Sigmoid colon (tissue), 7 donors: ENCODE measurements around the gene SIK2. TPM values are rescaled to one million over a fixed set of nuclear protein-coding genes. Genes with fewer than 3 reads are reported as not detected.

Source experiments
- DNase-seq: peaks from one replicate; pipeline ENCODE4 v3.0.0-alpha.2; 2019
- H3K27ac ChIP-seq, 4 donors: fragments of 200-600 bp; sonication (generic); one replicate each; pipeline ENCODE4 v1.5.1; 2016 to 2019; ENCODE audit warnings: mild to moderate bottlenecking in 1 of 4
- H3K27me3 ChIP-seq, 3 donors: fragments of 200-600 bp; sonication (generic); one replicate each; pipeline ENCODE4 v1.5.1; 2019; ENCODE audit warnings: mild to moderate bottlenecking in 1 of 3
- H3K36me3 ChIP-seq, 4 donors: fragments of 200-600 bp; sonication (generic); one replicate each; pipeline ENCODE4 v1.5.1; 2016 to 2019
- H3K4me1 ChIP-seq, 4 donors: fragments of 200-600 bp; sonication (generic); one replicate each; pipeline ENCODE4 v1.5.1; 2017 to 2019
- H3K4me3 ChIP-seq, 4 donors: fragments of 200-600 bp; sonication (generic); one replicate each; pipeline ENCODE4 v1.5.1; 2017 to 2019; ENCODE audit warnings: mild to moderate bottlenecking in 2 of 4, moderate library complexity in 1 of 4
- H3K9me3 ChIP-seq, 4 donors: fragments of 200-600 bp in 3 of 4; sonication (generic) in 3 of 4; one replicate each; pipeline versions ENCODE4 v1.5.1 to v1.6.1; 2013 to 2019
- CTCF ChIP-seq, 4 experiments: fragments of 450-650 bp in 3 of 4; fragments of 200-600 bp in 1 of 4; IDR thresholded peaks; one replicate each; pipeline ENCODE4 v1.5.1; 2016 to 2019; ENCODE audit warnings: antibody characterized with exemption in 4 of 4, mild to moderate bottlenecking in 3 of 4, moderate library complexity in 2 of 4
- EP300 ChIP-seq, 4 donors: sonication (generic); formaldehyde crosslinking; IDR thresholded peaks; one replicate each; pipeline ENCODE4 v1.6.1; 2017; ENCODE audit warnings: antibody characterized with exemption in 4 of 4
- POLR2A ChIP-seq, 2 donors: fragments of 450-650 bp; IDR thresholded peaks; one replicate each; pipeline ENCODE4 v1.6.1; 2016; ENCODE audit warnings: antibody characterized with exemption in 2 of 2, mild to moderate bottlenecking in 2 of 2, moderate library complexity in 2 of 2
- POLR2AphosphoS5 ChIP-seq, 4 donors: sonication (generic); formaldehyde crosslinking; IDR thresholded peaks; one replicate each; pipeline ENCODE4 v1.6.1; 2017; ENCODE audit warnings: antibody characterized with exemption in 4 of 4
- WGBS, 2 donors: extraction: QIAGEN DNeasy Blood & Tissue Kit; methylation state at CpG; one replicate each; pipeline ENCODE4 v1.1.7; 2013; 5-methylcytosine and 5-hydroxymethylcytosine counted together
- intact Hi-C: fragments of 100-400 bp; cut with DNase I; formaldehyde crosslinking; loops from one replicate; pipeline ENCODE4 v1.15.1; 2023
- polyA plus RNA-seq, 3 donors: library from polyadenylated mRNA; stranded (reverse); fragments of 200-250 nt; gene quantifications; one replicate each; pipeline ENCODE4 v1.2.3, GENCODE V29; 2013
- total RNA-seq, 4 donors: library from RNA; depleted of rRNA; stranded (reverse); fragments of >200 nt; gene quantifications; one replicate each; pipeline ENCODE4 v1.1.0, GENCODE V29; 2016
- donor health status: healthy with polysubstance abuse.
- donor health status: Bipolar disorder and iron deficiency.
- donor health status: healthy.

SIK2 gene
- total and polyA plus RNA-seq, 7 donors: 4.8 to 14.1 (median 10.7) TPM

- WGBS, 2 donors: 79 to 86% methylated on average over 11 of the region's 11 CpGs
- Histone ChIP-seq H3K36me3 (peaks cover 0 to 42% (median 0%) of the 10 kb centered on the region in 4 donors), H3K27ac (peak overlapping the region in 2 of 4 donors; percentile 56 to 86), H3K4me1 (peaks cover 0 to 32% (median 16%) of the 10 kb centered on the region in 4 donors), H3K9me3 (no peaks in the 10 kb centered on the region), H3K27me3 (no peaks in the 10 kb centered on the region), H3K4me3 (no peak overlapping the region)
- no peak for DNase-seq
- intact Hi-C loops: no loop called here
- no peak for TF ChIP-seq POLR2AphosphoS5 (IDR thresholded peaks at IDR 0.05)
- TF ChIP-seq EP300 (IDR thresholded peaks at IDR 0.05): no peak
- no peak for TF ChIP-seq POLR2A (IDR thresholded peaks at IDR 0.05)
- TF ChIP-seq CTCF (IDR thresholded peaks at IDR 0.05): no peak
These were observed 42.3 kb upstream of the SIK2 start for GRCh38 chr11:111559800-111560464.

GRCh38 chr11:111560800-111561199 is 41.4 kb upstream of the SIK2 start:
- no peak overlapping the region for H3K4me3 ChIP-seq
- H3K27ac ChIP-seq: peak overlapping the region in 2 of 4 donors; percentile 56 to 86
- WGBS, 2 donors: 80 to 91% methylated on average over 3 of the region's 3 CpGs

GRCh38 chr11:111561306-111561705 is 40.9 kb upstream of the SIK2 start:
- H3K4me3 ChIP-seq: no peak overlapping the region
- intact Hi-C loops: no loop called here
- peaks cover 0 to 28% (median 16%) of the 10 kb centered on the region in 4 donors for H3K4me1 ChIP-seq
- TF ChIP-seq POLR2A (IDR thresholded peaks at IDR 0.05): no peak
- no peak for DNase-seq
- H3K36me3 ChIP-seq: peaks cover 0 to 28% (median 0%) of the 10 kb centered on the region in 4 donors
- 81 to 85% methylated on average over 3 of the region's 3 CpGs for WGBS, 2 donors
- H3K27me3 ChIP-seq: no peaks in the 10 kb centered on the region
- no peaks in the 10 kb centered on the region for H3K9me3 ChIP-seq
- peak overlapping the region in 1 of 4 donors; percentile 23 for H3K27ac ChIP-seq

More at GRCh38 chr11:111560800-111561199, 41.4 kb upstream of the SIK2 start:
- Histone ChIP-seq H3K36me3 (peaks cover 0 to 34% (median 0%) of the 10 kb centered on the region in 4 donors), H3K27me3 (no peaks in the 10 kb centered on the region), H3K4me1 (peaks cover 0 to 28% (median 16%) of the 10 kb centered on the region in 4 donors), H3K9me3 (no peaks in the 10 kb centered on the region)
- no peak for DNase-seq
- no peak for TF ChIP-seq EP300 (IDR thresholded peaks at IDR 0.05)
- no peak for TF ChIP-seq POLR2AphosphoS5 (IDR thresholded peaks at IDR 0.05)
- no peak for TF ChIP-seq POLR2A (IDR thresholded peaks at IDR 0.05)
- TF ChIP-seq CTCF (IDR thresholded peaks at IDR 0.05): no peak
- intact Hi-C loops: no loop called here

GRCh38 chr11:111561791-111562325 is 40.4 kb upstream of the SIK2 start:
- H3K4me3 ChIP-seq: no peak overlapping the region
- no peaks in the 10 kb centered on the region for H3K9me3 ChIP-seq
- no peaks in the 10 kb centered on the region for H3K27me3 ChIP-seq
- H3K36me3 ChIP-seq: peaks cover 0 to 28% (median 0%) of the 10 kb centered on the region in 4 donors
- intact Hi-C loops: no loop called here
- TF ChIP-seq POLR2AphosphoS5 (IDR thresholded peaks at IDR 0.05) (no peak), CTCF (IDR thresholded peaks at IDR 0.05) (no peak)
- H3K4me1 ChIP-seq: peaks cover 0 to 28% (median 14%) of the 10 kb centered on the region in 4 donors
- peak overlapping the region in 1 of 4 donors; percentile 23 for H3K27ac ChIP-seq
- DNase-seq: no peak
- 75 to 93% methylated on average over 3 of the region's 3 CpGs for WGBS, 2 donors

GRCh38 chr11:111562692-111563389 is 39.4 kb upstream of the SIK2 start:
- peaks cover 0 to 23% (median 6%) of the 10 kb centered on the region in 4 donors for H3K4me1 ChIP-seq
- H3K36me3 ChIP-seq: peaks cover 0 to 28% (median 0%) of the 10 kb centered on the region in 4 donors
- no peaks in the 10 kb centered on the region for H3K27me3 ChIP-seq
- intact Hi-C loops: no loop called here
- no peaks in the 10 kb centered on the region for H3K9me3 ChIP-seq
- no peak for TF ChIP-seq POLR2AphosphoS5 (IDR thresholded peaks at IDR 0.05)
- TF ChIP-seq EP300 (IDR thresholded peaks at IDR 0.05): no peak
- TF ChIP-seq CTCF (IDR thresholded peaks at IDR 0.05): no peak
- TF ChIP-seq POLR2A (IDR thresholded peaks at IDR 0.05): no peak
- H3K4me3 ChIP-seq: no peak overlapping the region
- no peak for DNase-seq
- no peak overlapping the region for H3K27ac ChIP-seq
- 77 to 91% methylated on average over 10 of the region's 10 CpGs for WGBS, 2 donors
